GM10847 (cell line): Measurements from ENCODE around the gene WDR59.
A peak's percentile ranks its signal among the peaks of the same experiment; 100 is the strongest.

ENCODE experiments used
- POLR2A ChIP-seq: IDR thresholded peaks from 2 replicates; pipeline ENCODE4 v1.6.1; 2011; ENCODE audit not compliant: insufficient read length; ENCODE audit errors: extremely low read depth

WDR59 gene

GRCh38 chr16:75017670-75018525 is 33.0 kb upstream of the WDR59 start:
- TF ChIP-seq POLR2A = no peak

- no peak for TF ChIP-seq POLR2A
Observed at GRCh38 chr16:75014318-75014717, 29.4 kb upstream of the WDR59 start.

DNA sequence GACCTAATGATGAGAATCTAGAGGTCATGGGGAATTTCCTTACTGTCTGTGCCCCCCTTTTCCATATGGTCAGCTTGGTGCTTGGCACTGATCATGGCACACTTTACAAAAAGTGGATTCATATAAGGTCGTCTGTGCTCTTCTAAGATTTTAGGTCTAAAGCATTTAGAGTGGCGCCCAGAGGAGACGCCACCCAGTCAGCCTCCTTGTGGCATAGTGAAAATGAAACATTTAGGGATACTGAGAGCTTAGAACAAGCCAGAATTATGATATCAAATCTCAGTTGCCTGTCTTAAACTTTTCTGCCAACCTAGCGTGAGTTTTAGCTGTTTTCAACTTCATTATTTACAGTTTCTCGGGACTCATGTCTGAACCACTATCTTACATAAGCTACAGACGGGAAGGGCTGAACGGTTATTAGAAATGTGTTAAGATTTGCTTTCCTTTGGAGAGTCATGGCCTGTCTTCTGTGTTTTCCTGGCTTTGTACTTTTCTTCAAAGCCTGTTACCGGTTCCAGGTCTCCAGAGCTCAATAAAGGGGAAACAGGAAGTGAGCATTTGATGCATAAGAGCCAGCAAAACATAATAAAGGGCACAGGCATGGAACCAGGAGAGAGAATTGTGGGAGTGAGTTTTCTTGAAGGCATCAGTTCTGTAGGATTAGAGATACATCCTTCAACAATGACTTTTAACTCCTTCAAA is 27.6 kb upstream of the WDR59 start:
- no peak for TF ChIP-seq POLR2A

DNA sequence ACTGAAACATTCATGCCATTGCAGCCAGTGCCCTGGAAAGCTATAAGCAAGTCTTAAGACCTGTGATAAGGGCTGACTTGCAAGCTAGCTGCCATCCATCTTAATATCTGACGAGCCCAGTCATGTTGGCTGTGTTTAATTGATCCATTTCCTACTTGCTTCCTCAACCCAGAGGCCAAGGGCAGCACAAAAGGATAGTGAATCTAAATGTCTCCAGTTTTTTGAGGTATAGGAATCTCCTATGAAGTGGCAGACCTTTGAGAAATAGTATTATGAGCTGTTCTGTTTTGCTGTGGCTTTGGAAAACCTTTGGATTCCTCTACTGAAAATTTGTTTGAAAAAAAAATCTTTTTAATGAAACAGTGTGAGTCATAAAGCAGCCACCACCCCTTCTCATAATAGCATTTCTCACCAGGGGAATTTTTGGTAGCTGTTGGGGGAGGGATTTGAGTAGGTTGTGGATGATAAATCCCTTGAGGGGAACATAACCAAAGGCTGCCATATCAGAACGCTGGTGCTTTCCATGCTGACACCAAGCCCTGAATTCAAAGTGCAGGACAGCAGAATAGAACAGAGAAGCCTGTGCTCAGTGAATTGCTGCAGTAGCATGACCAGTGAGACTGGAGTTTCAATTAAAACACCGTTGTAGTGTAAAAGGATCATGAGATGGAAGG is 26.8 kb upstream of the WDR59 start:
- TF ChIP-seq POLR2A = no peak

- TF ChIP-seq POLR2A = no peak
Observed at GRCh38 chr16:75010427-75010826, 25.5 kb upstream of the WDR59 start.

DNA sequence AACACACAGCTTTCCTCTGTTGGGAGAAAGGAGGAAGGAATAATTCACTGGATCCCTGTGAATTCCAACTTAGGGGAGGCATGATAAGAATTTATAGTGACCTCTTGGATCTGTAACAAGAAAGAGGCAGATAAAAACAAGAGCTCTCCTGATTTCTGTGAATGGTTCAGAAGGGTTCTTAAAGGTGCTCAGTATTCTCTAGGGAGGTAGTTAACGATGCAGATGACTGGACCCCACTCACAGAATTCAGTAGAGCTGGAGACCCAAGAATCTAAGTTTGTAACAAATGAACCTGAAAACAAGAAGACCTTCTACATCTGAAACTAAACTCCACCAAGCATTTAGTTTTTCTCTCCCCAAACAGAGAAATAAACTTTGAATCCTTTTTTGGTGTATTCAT is 22.5 kb upstream of the WDR59 start:
- no peak for TF ChIP-seq POLR2A

DNA sequence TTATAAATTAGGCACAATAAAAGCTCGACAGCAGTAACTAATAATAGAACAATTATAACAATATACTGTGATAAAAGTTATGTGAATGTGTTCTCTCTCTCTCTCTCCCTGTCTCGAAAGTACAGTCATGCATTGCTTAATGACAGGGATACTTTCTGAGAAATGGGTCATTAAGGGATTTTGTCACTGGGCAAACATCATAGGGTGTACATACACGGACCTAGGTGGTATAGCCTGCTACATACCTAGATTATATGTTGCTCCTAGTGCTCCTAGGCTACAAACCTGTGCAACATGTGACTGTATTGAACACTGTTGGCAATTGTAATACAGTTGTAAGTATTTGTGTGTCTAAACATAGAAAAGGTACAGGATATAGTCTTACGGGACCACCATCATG is 20.8 kb upstream of the WDR59 start:
- TF ChIP-seq POLR2A = no peak

- TF ChIP-seq POLR2A = no peak
Observed at GRCh38 chr16:75004460-75004859, 19.5 kb upstream of the WDR59 start.

DNA sequence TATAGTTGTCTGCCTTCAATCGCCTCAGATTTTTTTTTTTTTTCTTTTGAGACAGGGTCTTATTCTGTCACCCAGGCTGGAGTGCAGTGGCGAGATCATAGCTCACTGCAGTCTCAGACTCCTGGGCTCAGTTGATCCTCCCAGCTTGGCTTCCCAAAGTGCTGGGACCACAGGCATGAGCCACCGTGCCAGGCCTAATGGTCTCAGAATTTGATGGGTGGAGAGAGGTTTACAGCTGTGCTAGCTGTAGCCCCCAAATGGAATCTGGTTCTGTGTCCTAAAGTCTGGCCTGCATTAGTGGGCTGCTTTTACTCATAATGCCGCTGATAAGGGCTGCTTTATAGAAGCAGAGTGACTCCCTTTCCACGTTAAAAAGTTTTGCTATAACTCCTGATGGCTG is 19.0 kb upstream of the WDR59 start:
- TF ChIP-seq POLR2A = no peak

DNA sequence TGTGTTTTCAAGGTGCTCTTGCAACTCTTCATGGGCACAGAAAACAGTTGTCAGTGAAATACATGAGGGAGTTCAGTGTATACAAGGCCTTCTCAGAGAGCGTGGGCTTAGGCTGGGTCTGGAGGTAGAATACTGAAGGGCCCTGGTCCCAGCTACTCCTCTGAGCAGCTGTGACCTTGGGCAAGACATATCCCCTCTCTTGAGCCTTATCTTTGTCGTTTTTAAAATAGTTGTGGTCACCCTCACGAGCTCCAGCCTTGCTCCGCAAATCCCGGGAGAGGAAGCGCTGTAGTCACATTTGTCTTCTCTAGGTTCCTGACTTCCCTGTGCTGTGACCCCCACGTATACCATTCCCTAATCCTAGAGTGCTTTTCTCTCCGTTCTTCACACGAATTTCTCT is 17.6 kb upstream of the WDR59 start:
- no peak for TF ChIP-seq POLR2A

- no peak for TF ChIP-seq POLR2A
Observed at GRCh38 chr16:75000481-75001081, 15.7 kb upstream of the WDR59 start.

GRCh38 chr16:74999609-75000480 is 14.9 kb upstream of the WDR59 start:
- no peak for TF ChIP-seq POLR2A

DNA sequence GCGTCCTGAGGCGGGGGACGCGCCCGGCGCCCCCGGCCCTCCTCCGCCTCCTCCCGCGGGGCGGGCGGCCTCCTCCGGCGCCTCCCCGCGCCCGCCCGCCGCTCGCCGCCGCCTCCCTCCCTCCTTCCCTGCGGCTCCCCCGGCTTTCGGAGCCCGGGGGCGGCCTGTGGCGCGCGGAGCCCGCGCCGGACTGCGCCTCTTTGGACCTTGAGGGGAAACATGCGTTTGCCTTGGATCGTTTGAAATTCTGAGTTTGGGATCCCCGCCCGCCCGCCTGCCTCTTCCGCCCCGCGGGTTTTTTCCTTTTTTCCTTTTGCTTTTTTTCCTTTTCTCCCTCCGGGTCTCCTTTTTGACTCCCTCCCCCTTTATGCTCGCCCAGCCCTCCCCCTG is 14.3 kb upstream of the WDR59 start:
- no peak for TF ChIP-seq POLR2A

DNA sequence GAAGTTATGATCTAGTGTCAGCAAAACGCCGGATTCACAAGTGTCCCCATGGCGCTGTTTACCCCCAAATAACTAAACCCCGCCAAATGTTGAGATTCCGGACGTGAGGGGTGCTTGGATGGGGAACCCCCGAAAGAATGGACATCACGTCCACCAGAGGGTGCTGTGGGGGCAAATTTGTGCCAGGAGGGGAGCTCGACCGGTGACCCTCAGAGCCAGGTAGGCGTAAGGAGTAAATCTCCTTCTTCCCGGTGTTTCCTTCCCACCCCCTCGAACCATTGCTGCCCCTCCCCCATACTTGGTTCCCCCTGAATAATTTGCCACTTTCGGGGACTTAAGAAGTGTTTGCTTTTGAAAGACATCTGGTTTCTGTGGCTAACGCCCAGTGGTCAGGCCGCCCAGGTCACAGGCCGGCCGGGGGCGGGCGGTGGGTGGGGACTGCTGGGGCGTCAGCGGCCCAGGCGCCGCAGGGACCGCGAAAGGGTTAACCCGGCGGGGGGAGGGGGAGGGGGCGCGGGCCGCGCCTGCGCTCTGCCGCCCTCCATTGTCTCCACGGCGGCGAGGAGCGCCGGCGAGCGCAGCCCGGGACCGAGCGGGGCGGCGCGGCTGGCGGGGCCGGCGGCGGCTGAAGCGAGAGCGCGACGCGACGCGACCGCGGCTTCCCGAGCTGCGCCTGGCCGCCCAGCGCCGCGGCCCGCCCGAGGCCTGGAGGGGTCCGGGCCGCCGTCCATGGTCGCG is 13.7 kb upstream of the WDR59 start, which contains the start of gene ZNRF1:
ZNRF1 (plus strand) TSS at position 544 of the 738 bp plus-strand sequence. CDS start 648 bp downstream, outside the sequence.
- TF ChIP-seq POLR2A = peak; percentile 27
